BLaER1 (cell line): ENCODE measurements around the gene CAB39L.

Experiments used
- H3K27ac ChIP-seq: shearing (Covaris generic); formaldehyde crosslinking; 2 replicates; pipeline ENCODE4 v1.8.1; 2022
- H3K27me3 ChIP-seq: shearing (Covaris generic); formaldehyde crosslinking; 2 replicates; pipeline ENCODE4 v1.8.1; 2022
- H3K36me3 ChIP-seq: shearing (Covaris generic); formaldehyde crosslinking; 2 replicates; pipeline ENCODE4 v1.8.1; 2022
- H3K4me1 ChIP-seq: shearing (Covaris generic); formaldehyde crosslinking; 2 replicates; pipeline ENCODE4 v1.8.1; 2022
- H3K4me2 ChIP-seq: shearing (Covaris generic); formaldehyde crosslinking; 2 replicates; pipeline ENCODE4 v1.8.1; 2022
- H3K4me3 ChIP-seq: shearing (Covaris generic); formaldehyde crosslinking; 2 replicates; pipeline ENCODE4 v1.8.1; 2022
- H3K9ac ChIP-seq: shearing (Covaris generic); formaldehyde crosslinking; 2 replicates; pipeline ENCODE4 v1.8.1; 2022
- H3K9me3 ChIP-seq: shearing (Covaris generic); formaldehyde crosslinking; 2 replicates; pipeline ENCODE4 v1.8.1; 2022
- H4K20me1 ChIP-seq: shearing (Covaris generic); formaldehyde crosslinking; 2 replicates; pipeline ENCODE4 v1.8.1; 2022
- Cebpa-rat ChIP-seq: shearing (Covaris generic); IDR thresholded peaks from 2 replicates; pipeline ENCODE4 v1.8.1; 2022

The CAB39L gene

GRCh38 chr13:49305792-49306425 is 138.0 kb downstream of the CAB39L start:
- Histone ChIP-seq H3K4me2 (peak overlapping the region; percentile 56), H3K9me3 (no peaks in the 10 kb centered on the region), H3K9ac (no peak overlapping the region), H3K27ac (no peak overlapping the region), H3K36me3 (no peaks in the 10 kb centered on the region; the same call in 1 of the 2 replicates), H3K27me3 (no peaks in the 10 kb centered on the region), H3K4me3 (no peak overlapping the region), H3K4me1 (peaks cover 79% of the 10 kb centered on the region), H4K20me1 (no peaks in the 10 kb centered on the region)
- no peak for TF ChIP-seq Cebpa-rat

DNA sequence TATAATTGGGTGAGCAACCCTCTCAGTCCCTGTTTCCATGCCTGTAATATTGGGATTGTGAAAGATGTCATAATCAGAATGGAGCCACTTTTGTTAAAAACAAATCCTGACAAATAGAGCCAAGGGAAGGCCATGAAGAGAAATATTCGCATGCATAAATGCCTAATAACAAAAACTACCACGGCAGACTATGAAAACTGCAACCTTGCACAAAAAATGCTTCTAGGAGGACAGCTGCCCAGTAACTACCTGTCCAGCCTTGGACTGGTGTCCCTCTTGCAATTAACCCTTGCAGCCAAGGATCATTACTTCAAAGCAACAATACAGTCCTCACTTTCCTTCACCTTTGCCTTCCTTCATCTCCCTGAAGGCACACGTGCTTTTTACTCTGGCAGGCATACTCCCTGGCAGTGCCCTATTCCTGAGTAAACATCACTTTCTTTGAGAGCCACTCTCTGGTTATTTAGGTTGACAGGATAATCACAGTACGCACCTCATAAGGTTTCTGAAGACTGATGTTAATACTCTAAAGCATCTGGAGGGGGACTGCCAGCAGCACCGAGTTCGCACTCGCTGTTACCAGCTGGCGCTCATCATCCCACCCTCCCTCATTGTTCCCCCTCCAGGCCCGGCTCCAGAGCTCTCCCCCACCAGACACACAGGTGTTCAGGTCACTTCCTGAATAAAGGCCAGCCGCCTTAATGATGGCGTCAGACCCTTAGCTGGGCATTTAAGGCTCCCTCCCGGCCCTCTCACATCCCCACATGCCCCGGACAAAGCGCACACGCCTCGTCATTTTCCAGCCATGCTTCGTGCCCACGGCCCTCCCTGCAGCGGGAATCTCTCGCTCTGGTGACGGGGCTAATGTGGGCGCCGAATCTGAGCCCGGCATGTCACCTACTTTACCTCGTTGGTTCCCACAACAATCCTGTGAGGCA is 138.8 kb downstream of the CAB39L start:
- Histone ChIP-seq H3K36me3 (no peaks in the 10 kb centered on the region; the same call in 1 of the 2 replicates), H3K27me3 (no peaks in the 10 kb centered on the region), H4K20me1 (no peaks in the 10 kb centered on the region), H3K4me3 (no peak overlapping the region), H3K27ac (no peak overlapping the region), H3K9ac (no peak overlapping the region), H3K4me2 (peak overlapping the region; percentile 56), H3K4me1 (peaks cover 79% of the 10 kb centered on the region), H3K9me3 (no peaks in the 10 kb centered on the region)
- TF ChIP-seq Cebpa-rat, result no peak

DNA sequence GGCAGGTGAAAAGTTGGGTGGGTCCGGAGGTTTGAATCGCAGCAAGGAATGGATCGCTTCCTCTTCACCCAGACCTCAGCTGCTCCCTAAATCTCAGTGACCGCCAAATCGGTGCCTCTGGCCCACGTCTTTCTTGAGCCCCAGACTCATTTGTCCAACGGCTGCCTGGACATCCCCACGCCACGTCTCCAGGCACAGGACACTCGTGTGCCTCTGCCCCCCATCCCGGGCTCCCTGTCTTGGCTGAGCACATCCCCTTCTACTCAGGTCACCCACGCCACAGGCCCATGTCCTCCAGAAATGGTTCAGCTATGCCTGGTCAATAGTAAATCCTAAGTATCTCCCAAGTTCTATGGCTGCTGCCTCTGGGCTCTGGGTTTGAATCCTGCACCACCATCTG is 139.5 kb downstream of the CAB39L start:
- Histone ChIP-seq H3K4me3 (no peak overlapping the region), H3K27ac (no peak overlapping the region), H3K27me3 (no peaks in the 10 kb centered on the region), H3K9ac (no peak overlapping the region), H3K4me2 (no peak overlapping the region; the same call in 1 of the 2 replicates), H4K20me1 (no peaks in the 10 kb centered on the region), H3K4me1 (peaks cover 76% of the 10 kb centered on the region), H3K36me3 (no peaks in the 10 kb centered on the region), H3K9me3 (no peaks in the 10 kb centered on the region)
- TF ChIP-seq Cebpa-rat, result no peak

DNA sequence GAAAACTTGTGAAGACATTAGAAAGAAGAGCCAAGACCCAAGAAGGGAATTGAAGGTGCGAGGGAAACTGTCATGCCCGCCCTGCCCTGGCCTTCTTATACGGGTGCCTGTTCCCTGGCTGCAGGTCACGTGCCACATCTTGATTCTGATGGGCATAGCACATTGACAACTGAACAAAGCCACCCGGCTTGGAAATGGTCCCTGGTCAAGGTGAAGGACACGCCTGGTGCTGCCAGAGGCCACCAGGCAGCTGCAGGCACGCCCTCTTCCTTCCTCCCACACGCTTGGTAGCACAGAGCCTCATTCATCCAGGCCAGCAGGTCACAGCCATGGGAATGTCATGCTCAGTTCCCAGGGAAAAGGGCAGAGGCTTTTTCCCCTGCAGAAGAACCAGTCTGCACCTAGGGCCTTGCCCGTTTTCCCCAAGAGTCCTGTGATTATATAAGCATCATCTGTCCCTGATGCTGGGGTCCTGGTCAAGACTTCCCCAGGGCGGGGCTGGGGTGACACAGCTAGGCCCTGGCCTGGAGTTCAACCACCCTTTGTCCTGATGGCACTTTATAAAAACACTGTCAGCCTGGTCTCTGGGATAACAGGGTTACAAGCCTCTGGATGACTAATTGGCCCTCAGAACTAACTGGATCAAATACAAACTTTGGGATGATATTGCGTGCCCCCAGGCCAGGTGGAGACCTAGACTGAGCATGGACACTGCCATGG is 140.2 kb downstream of the CAB39L start:
- Histone ChIP-seq H3K4me2 (peak overlapping the region; percentile 68), H3K4me3 (no peak overlapping the region), H3K9ac (0 out of 2 replicates have a peak overlapping the region, but pooled peaks have one; percentile 12), H3K9me3 (no peaks in the 10 kb centered on the region), H3K4me1 (peaks cover 76% of the 10 kb centered on the region), H4K20me1 (no peaks in the 10 kb centered on the region), H3K27me3 (no peaks in the 10 kb centered on the region), H3K36me3 (no peaks in the 10 kb centered on the region), H3K27ac (no peak overlapping the region)
- no peak for TF ChIP-seq Cebpa-rat

- TF ChIP-seq Cebpa-rat, result no peak
- Histone ChIP-seq H3K9ac (no peak overlapping the region), H3K4me3 (no peak overlapping the region), H3K4me2 (peak overlapping the region; percentile 68), H3K27ac (no peak overlapping the region), H3K4me1 (peaks cover 67% of the 10 kb centered on the region), H3K36me3 (no peaks in the 10 kb centered on the region), H4K20me1 (no peaks in the 10 kb centered on the region), H3K9me3 (no peaks in the 10 kb centered on the region), H3K27me3 (no peaks in the 10 kb centered on the region)
Observed at GRCh38 chr13:49302817-49303216, 141.0 kb downstream of the CAB39L start.

DNA sequence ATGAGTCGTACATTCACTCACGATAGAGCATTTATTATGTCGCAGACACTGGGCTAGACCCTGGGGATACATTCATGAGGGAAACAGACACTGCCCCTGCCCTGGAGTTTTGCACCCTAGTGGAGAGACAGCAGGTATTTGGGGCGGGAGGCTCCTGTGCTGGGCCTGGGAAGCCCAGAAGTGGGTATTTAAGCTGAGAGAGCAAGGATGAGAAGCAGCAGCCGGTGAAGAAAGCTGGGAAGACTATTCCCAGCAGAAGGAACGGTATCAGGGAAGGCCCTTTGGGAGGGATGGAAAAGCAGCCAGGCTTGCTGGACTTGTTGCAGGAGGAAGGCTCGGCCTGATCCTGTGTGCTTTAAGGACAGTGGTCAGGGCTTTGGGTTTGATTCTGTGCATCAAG is 141.6 kb downstream of the CAB39L start:
- no peak for TF ChIP-seq Cebpa-rat
- no peaks in the 10 kb centered on the region for H4K20me1 ChIP-seq
- H3K4me2 ChIP-seq, result peak overlapping the region; percentile 68
- no peak overlapping the region for H3K27ac ChIP-seq
- no peak overlapping the region for H3K4me3 ChIP-seq
- no peaks in the 10 kb centered on the region for H3K9me3 ChIP-seq
- no peaks in the 10 kb centered on the region for H3K36me3 ChIP-seq
- peaks cover 61% of the 10 kb centered on the region for H3K4me1 ChIP-seq
- H3K27me3 ChIP-seq, result no peaks in the 10 kb centered on the region
- no peak overlapping the region for H3K9ac ChIP-seq

DNA sequence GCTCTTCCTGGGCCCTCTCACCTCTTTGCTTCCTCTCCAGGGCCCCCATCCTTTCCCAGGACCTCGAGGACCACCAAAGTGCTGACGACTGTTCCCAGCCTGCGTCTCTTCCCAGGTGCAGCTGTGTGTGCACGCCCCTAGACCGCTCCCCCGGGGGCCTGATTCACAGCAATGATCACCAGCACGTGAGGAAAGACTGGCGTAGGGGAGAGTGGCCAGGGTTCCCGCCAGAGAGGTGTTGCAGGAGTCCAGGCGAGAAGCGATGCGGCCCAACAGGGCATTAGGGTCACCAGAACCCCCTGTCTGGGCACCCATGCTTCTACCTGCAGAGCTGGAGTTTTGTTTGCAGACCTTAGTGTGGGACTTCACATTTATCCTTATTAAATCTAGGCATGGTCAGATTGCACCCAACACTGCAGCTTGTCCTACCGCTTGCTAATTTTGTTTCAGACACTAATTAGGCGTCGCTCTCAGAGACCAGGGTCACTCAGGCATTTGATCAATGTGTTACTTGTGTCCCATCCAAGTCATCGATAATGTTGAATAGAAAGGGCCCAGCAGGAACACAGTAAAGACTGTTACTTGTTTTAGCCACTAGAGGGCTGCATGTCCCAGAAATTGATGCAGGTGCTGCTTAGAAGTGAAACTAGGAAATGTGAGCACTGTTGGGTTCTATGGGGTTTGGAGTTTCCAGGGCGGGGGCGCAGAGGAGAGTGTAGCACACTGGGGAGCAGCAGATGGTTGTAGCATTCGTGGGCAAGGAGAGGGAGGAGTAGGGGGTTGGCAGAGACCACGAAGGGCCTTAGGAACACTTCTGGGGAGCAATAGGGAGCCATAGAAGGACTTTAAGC is 142.9 kb downstream of the CAB39L start:
- Histone ChIP-seq H3K9me3 (no peaks in the 10 kb centered on the region), H3K27ac (peak overlapping the region; percentile 56), H3K27me3 (no peaks in the 10 kb centered on the region), H3K4me3 (no peak overlapping the region), H3K9ac (peak overlapping the region; percentile 48), H3K4me1 (peaks cover 52% of the 10 kb centered on the region), H3K36me3 (no peaks in the 10 kb centered on the region), H4K20me1 (no peaks in the 10 kb centered on the region), H3K4me2 (peak overlapping the region; percentile 68)
- TF ChIP-seq Cebpa-rat, result no peak

GRCh38 chr13:49300276-49300675 is 143.6 kb downstream of the CAB39L start:
- H3K4me2 ChIP-seq, result peak overlapping the region; percentile 68
- no peaks in the 10 kb centered on the region for H4K20me1 ChIP-seq
- no peak for TF ChIP-seq Cebpa-rat
- H3K27ac ChIP-seq, result peak overlapping the region; percentile 54
- no peaks in the 10 kb centered on the region for H3K27me3 ChIP-seq
- H3K9ac ChIP-seq, result peak overlapping the region; percentile 8; the same call in 1 of the 2 replicates
- no peaks in the 10 kb centered on the region for H3K36me3 ChIP-seq
- H3K9me3 ChIP-seq, result no peaks in the 10 kb centered on the region
- H3K4me3 ChIP-seq, result no peak overlapping the region
- peaks cover 46% of the 10 kb centered on the region for H3K4me1 ChIP-seq
